Brain microvascular endothelial cell (primary cell): Measurements from ENCODE around the gene CHST13.

Source experiments
- DNase-seq: peaks from one replicate; pipeline ENCODE4 v3.0.0-alpha.2; 2020
- H3K27ac ChIP-seq: fragments of 250-450 bp; sonication (Bioruptor Pico); 2 replicates; pipeline ENCODE4 v1.5.1; 2020; ENCODE audit warnings: mild to moderate bottlenecking, moderate library complexity
- H3K27me3 ChIP-seq: fragments of 250-450 bp; sonication (Bioruptor Pico); replicated peaks from 2 replicates; pipeline ENCODE4 v1.5.1; 2020; ENCODE audit warnings: mild to moderate bottlenecking
- H3K36me3 ChIP-seq: fragments of 250-450 bp; sonication (Bioruptor Pico); replicated peaks from 2 replicates; pipeline ENCODE4 v1.5.1; 2020; ENCODE audit warnings: mild to moderate bottlenecking
- H3K4me3 ChIP-seq: 2 replicates; pipeline ENCODE4 v1.5.1; 2011; ENCODE audit warnings: low read depth, mild to moderate bottlenecking, control low read depth, low read length, moderate library complexity
- CTCF ChIP-seq: IDR thresholded peaks from 2 replicates; pipeline ENCODE4 v1.5.1; 2011; ENCODE audit warnings: low read depth, mild to moderate bottlenecking, moderate library complexity, low read length, control low read depth, inconsistent platforms; ENCODE audit errors: missing control alignments
- in situ Hi-C: cut with HindIII; loops from 2 replicates; pipeline ENCODE4 v1.10.0; 2017; ENCODE audit warnings: low sequenced_read_pairs, low pct_ligation_motif_present

Gene CHST13

GRCh38 chr3:126527006-126527405, 3.1 kb downstream of the CHST13 start:
- no peak overlapping the region for H3K4me3 ChIP-seq
- in situ Hi-C loops, result no loop called here
- no peaks in the 10 kb centered on the region for H3K36me3 ChIP-seq
- peaks cover 19% of the 10 kb centered on the region for H3K27me3 ChIP-seq
- no peak for DNase-seq
- no peak for TF ChIP-seq CTCF
- H3K27ac ChIP-seq, result no peak overlapping the region

GRCh38 chr3:126527455-126528211, 3.7 kb downstream of the CHST13 start:
- peaks cover 22% of the 10 kb centered on the region for H3K27me3 ChIP-seq
- no peaks in the 10 kb centered on the region for H3K36me3 ChIP-seq
- no peak overlapping the region for H3K27ac ChIP-seq
- H3K4me3 ChIP-seq, result no peak overlapping the region
- in situ Hi-C loops, result no loop called here
- DNase-seq, result no peak
- TF ChIP-seq CTCF, result no peak

GRCh38 chr3:126528419-126528799, 4.5 kb downstream of the CHST13 start:
- in situ Hi-C loops, result no loop called here
- Histone ChIP-seq H3K36me3 (no peaks in the 10 kb centered on the region), H3K27ac (no peak overlapping the region), H3K4me3 (no peak overlapping the region), H3K27me3 (peaks cover 24% of the 10 kb centered on the region)
- no peak for DNase-seq
- TF ChIP-seq CTCF, result no peak

- Histone ChIP-seq H3K36me3 (no peaks in the 10 kb centered on the region), H3K27ac (no peak overlapping the region), H3K4me3 (no peak overlapping the region), H3K27me3 (peaks cover 20% of the 10 kb centered on the region)
- DNase-seq, result no peak
- in situ Hi-C loops, result no loop called here
- TF ChIP-seq CTCF, result no peak
Observed at GRCh38 chr3:126528800-126529541, 5.0 kb downstream of the CHST13 start.

- Histone ChIP-seq H3K4me3 (no peak overlapping the region), H3K27ac (no peak overlapping the region), H3K27me3 (peaks cover 14% of the 10 kb centered on the region), H3K36me3 (no peaks in the 10 kb centered on the region)
- no peak for DNase-seq
- no peak for TF ChIP-seq CTCF
- in situ Hi-C loops, result no loop called here
Observed at GRCh38 chr3:126529585-126530170, 5.7 kb downstream of the CHST13 start.
